ENCODE measurements around the gene RABGAP1L. TPM values are rescaled to one million over a fixed set of nuclear protein-coding genes. Genes with fewer than 3 reads are reported as not detected.
"Not testable (repeated sequence)": the region's sequence is repeated elsewhere in the genome, so short reads cannot be mapped to it uniquely, and the experiment has no call there.

Gene RABGAP1L
- total RNA-seq, 1 experiment from 2014 or later, result 31.2 TPM

GRCh38 chr1:174358786-174359453 lies 199.6 kb downstream of the RABGAP1L start:
- in situ Hi-C loops (cut with HindIII; ENCODE audit: low pct_unique_long_range_greater_than_20kb, low sequenced_read_pairs), result no loop called here

DNA sequence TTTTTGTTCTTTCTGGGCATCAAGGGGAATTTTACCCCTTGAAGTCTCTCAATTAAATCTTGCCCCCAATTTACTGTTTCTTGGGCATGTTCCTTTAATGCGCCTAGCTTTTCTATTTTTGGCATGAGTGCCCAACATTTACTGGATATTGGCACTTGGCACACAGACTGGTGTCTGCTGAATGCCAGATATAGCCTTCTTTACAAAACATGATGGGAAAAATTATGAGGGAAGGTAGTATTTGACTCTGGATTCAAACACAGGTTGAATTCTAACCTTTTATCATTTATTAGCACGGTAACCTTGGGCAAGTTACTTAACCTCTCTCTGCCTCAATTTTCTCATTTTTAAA lies 200.1 kb downstream of the RABGAP1L start:
- DNase-seq (ENCODE audit: low read depth, low spot score), result no peak
- in situ Hi-C loops (cut with HindIII; ENCODE audit: low pct_unique_long_range_greater_than_20kb, low sequenced_read_pairs), result no loop called here

More at GRCh38 chr1:174358786-174359453, 199.6 kb downstream of the RABGAP1L start:
- no peak for DNase-seq (ENCODE audit: low read depth, low spot score)

GRCh38 chr1:174364996-174365736 lies 205.8 kb downstream of the RABGAP1L start:
- DNase-seq (ENCODE audit: low read depth, low spot score), result peak; percentile 96
- in situ Hi-C loops (cut with HindIII; ENCODE audit: low pct_unique_long_range_greater_than_20kb, low sequenced_read_pairs), result no loop called here

DNA sequence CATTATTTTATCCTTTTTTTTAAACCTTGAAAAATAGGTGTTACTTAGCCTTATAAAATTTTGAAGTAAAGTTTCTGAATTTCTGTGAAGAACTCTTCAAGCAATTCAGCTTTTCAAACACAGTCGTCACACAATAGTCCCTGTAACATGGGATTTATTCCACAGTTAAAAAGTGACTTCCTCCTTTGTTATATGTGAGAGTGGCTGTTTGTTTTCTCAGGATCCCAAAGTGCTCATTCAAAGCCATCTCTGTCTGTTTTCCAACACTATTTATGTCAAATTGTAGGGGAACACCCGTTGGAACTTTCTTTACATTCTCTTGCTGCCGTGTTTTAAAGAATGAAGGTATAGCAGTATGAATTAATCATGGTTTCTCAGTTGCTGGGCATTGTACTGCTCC lies 207.6 kb downstream of the RABGAP1L start:
- in situ Hi-C loops (cut with HindIII; ENCODE audit: low pct_unique_long_range_greater_than_20kb, low sequenced_read_pairs), result no loop called here
- DNase-seq (ENCODE audit: low read depth, low spot score), result peak; percentile 23

DNA sequence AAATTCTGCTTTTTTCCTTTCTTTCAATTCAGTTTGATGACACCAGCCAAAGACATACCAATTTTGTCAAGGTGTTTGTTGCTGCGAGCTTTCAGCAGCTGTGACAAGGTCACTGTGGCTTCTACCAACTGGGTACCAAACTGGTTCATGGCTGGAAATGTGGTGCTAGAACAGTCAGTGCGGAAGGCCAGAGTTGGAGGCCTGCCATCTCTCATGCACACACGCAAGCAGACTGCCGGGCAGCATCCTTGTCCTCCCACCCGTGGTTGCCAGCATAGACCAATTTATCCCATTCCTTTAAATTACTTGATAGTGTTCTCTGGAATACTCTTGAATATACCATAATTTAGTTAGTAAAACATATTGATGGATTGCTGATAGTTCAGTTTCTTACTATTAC lies 208.6 kb downstream of the RABGAP1L start:
- DNase-seq (ENCODE audit: low read depth, low spot score), result no peak
- in situ Hi-C loops (cut with HindIII; ENCODE audit: low pct_unique_long_range_greater_than_20kb, low sequenced_read_pairs), result no loop called here

DNA sequence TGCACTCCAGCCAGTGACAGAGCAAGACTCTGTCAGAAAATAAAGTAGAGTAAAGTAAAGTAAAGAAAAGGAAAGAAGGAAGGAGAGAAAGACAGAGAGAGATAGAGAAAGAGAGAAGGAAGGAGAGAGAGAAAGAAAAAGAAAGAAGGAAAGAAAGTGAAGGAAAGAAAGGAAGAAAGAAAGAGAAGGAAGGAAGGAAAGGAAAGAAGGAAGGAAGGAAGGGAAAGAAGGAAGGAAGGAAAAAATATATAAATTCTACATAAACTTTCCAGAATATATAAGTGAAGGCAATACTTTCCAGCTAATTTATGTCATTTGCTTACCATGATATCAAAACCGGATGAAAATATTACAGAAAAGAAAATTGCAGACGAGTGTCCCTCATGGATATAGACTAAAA lies 216.7 kb downstream of the RABGAP1L start:
- no peak for DNase-seq (ENCODE audit: low read depth, low spot score)
- in situ Hi-C loops (cut with HindIII; ENCODE audit: low pct_unique_long_range_greater_than_20kb, low sequenced_read_pairs), result no loop called here

DNA sequence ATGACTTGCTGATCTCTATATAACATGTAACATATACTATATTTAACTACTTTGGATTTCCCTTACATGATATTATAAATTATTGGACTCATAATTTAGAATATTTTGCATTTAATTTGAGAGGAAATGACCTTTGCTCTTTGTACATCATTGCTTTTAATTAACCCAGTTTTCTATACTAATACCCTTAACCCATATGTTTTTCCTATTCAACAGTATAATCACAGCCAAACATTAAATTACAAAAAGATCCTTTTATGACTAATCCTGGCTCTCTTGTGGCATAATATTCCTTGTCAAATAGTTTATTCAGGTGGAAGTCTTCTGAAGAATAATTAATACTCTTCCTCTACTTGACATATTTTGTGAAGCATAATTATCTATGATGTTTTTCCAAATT lies 232.4 kb downstream of the RABGAP1L start:
- in situ Hi-C loops (cut with HindIII; ENCODE audit: low pct_unique_long_range_greater_than_20kb, low sequenced_read_pairs), result no loop called here
- DNase-seq (ENCODE audit: low read depth, low spot score), result no peak

DNA sequence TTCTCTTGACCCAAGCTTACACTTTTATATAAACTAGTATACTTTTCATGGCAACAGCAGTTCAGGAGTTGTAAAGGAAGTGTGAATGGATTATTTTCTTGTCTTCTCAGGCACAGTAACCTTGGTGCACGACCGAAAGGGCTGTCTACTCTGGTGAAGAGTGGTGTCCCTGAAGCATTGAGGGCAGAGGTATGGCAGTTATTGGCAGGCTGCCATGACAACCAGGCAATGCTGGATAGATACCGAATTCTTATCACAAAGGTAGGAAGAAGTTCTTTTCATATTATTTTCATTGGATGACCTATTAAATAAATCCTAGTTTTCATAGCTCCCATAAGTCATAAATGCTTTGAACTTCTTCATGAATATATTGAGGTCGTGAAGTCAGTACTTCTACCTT lies 234.6 kb downstream of the RABGAP1L start:
- in situ Hi-C loops (cut with HindIII; ENCODE audit: low pct_unique_long_range_greater_than_20kb, low sequenced_read_pairs), result no loop called here
- no peak for DNase-seq (ENCODE audit: low read depth, low spot score)

- peak; percentile 57 for DNase-seq (ENCODE audit: low read depth, low spot score)
- in situ Hi-C loops (cut with HindIII; ENCODE audit: low pct_unique_long_range_greater_than_20kb, low sequenced_read_pairs), result no loop called here
Measured at GRCh38 chr1:174397261-174397660, 237.9 kb downstream of the RABGAP1L start.

DNA sequence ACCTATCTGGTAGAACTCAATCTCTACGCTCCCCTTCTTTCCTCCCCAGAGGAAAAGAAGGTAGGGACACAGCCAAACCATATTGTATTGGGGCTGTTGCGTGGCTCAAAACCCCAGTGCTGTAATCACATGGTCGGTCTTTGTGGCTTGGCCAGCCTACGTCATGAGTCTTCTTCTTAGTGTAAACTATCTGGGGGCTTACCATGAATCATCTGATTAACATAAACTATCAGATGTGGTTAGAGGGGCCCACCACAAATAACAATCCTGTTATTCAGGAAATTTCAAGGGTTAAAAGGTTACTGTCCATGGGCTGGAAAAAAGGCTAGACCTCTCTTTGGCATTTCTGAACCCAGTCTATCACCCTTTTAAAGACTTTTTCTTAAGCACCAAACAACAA lies 238.9 kb downstream of the RABGAP1L start:
- in situ Hi-C loops (cut with HindIII; ENCODE audit: low pct_unique_long_range_greater_than_20kb, low sequenced_read_pairs), result no loop called here
- DNase-seq (ENCODE audit: low read depth, low spot score), result peak; percentile 94

DNA sequence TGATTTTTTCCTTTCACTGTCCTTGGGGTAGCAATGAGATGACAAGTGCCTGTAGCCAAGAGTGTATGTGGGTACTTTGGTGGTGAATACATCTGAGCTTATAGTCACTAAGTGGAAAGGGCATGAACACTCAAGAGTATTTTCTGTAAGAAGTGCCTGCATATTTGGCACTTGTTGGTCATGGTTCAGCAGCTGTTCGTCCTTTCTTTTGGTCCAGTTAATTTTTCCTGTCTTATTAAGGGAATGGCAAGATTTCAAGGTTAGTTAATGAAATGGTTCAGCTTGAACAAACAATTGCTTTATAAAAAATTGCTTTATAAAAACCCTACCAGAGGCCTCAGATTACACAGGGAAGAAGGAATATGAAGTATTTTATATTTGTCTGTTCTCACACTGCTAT lies 239.9 kb downstream of the RABGAP1L start:
- no peak for DNase-seq (ENCODE audit: low read depth, low spot score)
- in situ Hi-C loops (cut with HindIII; ENCODE audit: low pct_unique_long_range_greater_than_20kb, low sequenced_read_pairs), result no loop called here

DNA sequence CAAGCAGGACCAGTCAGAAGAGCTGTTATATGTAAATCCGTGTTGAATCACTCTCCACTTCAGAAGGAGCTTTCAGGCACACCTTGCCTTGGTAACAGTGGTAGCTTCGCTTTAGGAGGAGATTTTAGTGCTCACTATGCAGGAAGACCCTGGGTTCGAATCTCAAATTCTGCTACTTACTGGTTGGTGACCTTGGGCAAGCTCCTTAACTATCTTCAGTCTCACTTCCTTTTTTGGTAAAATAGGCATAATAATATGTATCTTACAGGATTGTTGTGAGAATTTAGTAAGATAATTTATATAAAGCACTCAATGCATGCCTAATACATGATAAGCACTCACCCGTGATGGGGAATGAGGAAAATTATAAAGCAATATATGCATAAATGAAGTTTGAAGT lies 241.8 kb downstream of the RABGAP1L start:
- no peak for DNase-seq (ENCODE audit: low read depth, low spot score)
- in situ Hi-C loops (cut with HindIII; ENCODE audit: low pct_unique_long_range_greater_than_20kb, low sequenced_read_pairs), result no loop called here

GRCh38 chr1:174405219-174405618 lies 245.9 kb downstream of the RABGAP1L start:
- DNase-seq (ENCODE audit: low read depth, low spot score), result no peak

GRCh38 chr1:174406421-174406820 lies 247.1 kb downstream of the RABGAP1L start:
- in situ Hi-C loops (cut with HindIII; ENCODE audit: low pct_unique_long_range_greater_than_20kb, low sequenced_read_pairs), result no loop called here
- no peak for DNase-seq (ENCODE audit: low read depth, low spot score)

More at GRCh38 chr1:174405219-174405618, 245.9 kb downstream of the RABGAP1L start:
- in situ Hi-C loops (cut with HindIII; ENCODE audit: low pct_unique_long_range_greater_than_20kb, low sequenced_read_pairs), result no loop called here

DNA sequence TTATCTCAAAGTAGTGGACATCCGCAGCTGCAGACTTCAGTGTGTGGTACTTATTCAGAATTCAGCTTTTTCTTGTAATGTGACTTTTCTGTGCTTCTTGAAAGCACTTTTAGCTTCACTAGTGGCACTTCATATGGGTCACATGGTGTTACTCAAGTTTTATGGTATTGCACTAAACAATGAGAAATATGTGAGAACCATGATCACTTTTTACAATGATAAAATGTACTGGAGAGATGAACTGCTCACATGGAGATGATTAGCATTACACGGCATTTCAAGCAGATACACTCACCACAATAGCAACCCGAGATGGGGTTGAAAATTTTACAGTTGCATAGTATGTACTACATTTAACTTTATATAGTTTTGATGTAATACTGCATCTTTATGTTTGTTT lies 248.3 kb downstream of the RABGAP1L start:
- no peak for DNase-seq (ENCODE audit: low read depth, low spot score)
- in situ Hi-C loops (cut with HindIII; ENCODE audit: low pct_unique_long_range_greater_than_20kb, low sequenced_read_pairs), result no loop called here

GRCh38 chr1:174408146-174408545 lies 248.8 kb downstream of the RABGAP1L start:
- in situ Hi-C loops (cut with HindIII; ENCODE audit: low pct_unique_long_range_greater_than_20kb, low sequenced_read_pairs), result no loop called here
- no peak for DNase-seq (ENCODE audit: low read depth, low spot score)

DNA sequence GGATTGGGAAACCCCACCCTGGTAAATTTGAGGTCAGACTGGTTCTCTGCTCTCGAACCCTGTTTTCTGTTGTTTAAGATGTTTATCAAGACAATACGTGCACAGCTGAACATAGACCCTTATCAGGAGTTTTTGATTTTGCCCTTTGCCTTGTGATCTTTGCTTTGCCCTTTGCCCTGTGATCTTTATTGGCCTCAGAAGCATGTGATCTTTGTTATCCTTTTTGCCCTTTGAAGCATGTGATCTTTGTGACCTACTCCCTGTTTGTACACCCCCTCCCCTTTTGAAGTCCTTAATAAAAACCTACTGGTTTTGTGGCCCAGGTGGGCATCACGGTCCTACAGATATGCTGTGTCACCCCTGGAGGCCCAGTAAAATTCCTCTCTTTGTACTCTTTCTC lies 250.5 kb downstream of the RABGAP1L start:
- DNase-seq (ENCODE audit: low read depth, low spot score); in situ Hi-C loops (cut with HindIII; ENCODE audit: low pct_unique_long_range_greater_than_20kb, low sequenced_read_pairs): not testable (repeated sequence)

- in situ Hi-C loops (cut with HindIII; ENCODE audit: low pct_unique_long_range_greater_than_20kb, low sequenced_read_pairs), result no loop called here
- peak; percentile 96 for DNase-seq (ENCODE audit: low read depth, low spot score)
Measured at GRCh38 chr1:174413632-174414031, 254.3 kb downstream of the RABGAP1L start.

DNA sequence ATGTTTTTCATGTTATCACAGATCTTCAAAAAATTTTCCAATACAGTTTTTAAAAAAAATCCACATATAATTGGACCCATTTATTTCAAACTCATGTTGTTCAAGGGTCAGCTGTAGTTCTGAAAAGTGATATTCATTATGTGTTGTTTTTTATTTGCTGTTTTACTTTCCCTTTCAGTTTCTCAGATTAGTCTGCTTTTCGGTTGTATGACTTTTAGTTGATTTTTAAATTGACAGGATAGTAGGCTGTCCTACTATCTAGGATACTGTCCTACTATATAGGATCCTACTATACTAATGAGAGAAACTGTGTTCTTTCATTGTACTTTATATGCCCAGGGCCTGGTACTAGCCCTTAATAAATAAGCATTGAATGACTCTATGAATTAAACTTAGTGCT lies 254.9 kb downstream of the RABGAP1L start:
- in situ Hi-C loops (cut with HindIII; ENCODE audit: low pct_unique_long_range_greater_than_20kb, low sequenced_read_pairs), result no loop called here
- DNase-seq (ENCODE audit: low read depth, low spot score), result peak; percentile 35
